Epithelial cell of esophagus (primary cell): ENCODE measurements around the gene RASD2.

Source experiments
- DNase-seq: peaks from one replicate; pipeline ENCODE4 v3.0.0; 2010; ENCODE audit warnings: low read depth
- H3K4me3 ChIP-seq: 2 replicates; pipeline ENCODE4 v1.5.1; 2011; ENCODE audit warnings: mild to moderate bottlenecking, low read length, control low read depth
- CTCF ChIP-seq: IDR thresholded peaks from 2 replicates; pipeline ENCODE4 v1.5.1; 2011; ENCODE audit warnings: low read depth, mild to moderate bottlenecking, low read length, control low read depth, inconsistent platforms; ENCODE audit not compliant: insufficient read depth; ENCODE audit errors: missing control alignments

The RASD2 gene

DNA sequence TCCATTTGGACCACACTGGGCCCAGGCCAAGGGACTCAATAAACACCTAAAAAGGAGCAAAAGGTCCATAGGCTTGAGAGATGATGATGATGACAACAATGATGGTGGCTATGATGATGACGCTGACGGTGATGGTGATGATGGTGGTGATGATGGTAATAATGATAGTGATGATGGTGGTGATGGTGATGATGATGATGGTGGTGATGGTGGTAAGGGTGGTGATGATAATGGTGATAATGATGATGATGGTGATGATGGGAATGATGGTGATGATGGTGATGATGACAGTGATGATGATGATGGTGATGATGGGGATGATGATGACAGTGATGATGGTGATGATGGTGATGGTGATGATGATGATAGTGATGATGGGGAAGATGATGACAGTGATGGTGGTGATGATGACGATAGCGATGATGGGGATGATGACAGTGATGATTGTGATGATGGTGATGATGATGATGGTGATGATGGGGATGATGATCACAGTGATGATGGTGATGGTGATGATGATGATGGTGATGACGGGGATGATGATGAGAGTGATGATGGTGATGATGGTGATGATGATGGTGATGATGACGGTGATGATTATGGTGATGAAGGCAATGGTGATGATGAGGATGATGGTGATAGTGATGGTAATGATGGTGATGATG, 7.1 kb upstream of the RASD2 start:
- H3K4me3 ChIP-seq = no peak overlapping the region
- no peak for TF ChIP-seq CTCF
- no peak for DNase-seq

GRCh38 chr22:35534091-35534490, 6.5 kb upstream of the RASD2 start:
- DNase-seq = no peak
- no peak for TF ChIP-seq CTCF
- no peak overlapping the region for H3K4me3 ChIP-seq

GRCh38 chr22:35537232-35537631, 3.4 kb upstream of the RASD2 start:
- no peak overlapping the region for H3K4me3 ChIP-seq
- no peak for TF ChIP-seq CTCF
- no peak for DNase-seq

DNA sequence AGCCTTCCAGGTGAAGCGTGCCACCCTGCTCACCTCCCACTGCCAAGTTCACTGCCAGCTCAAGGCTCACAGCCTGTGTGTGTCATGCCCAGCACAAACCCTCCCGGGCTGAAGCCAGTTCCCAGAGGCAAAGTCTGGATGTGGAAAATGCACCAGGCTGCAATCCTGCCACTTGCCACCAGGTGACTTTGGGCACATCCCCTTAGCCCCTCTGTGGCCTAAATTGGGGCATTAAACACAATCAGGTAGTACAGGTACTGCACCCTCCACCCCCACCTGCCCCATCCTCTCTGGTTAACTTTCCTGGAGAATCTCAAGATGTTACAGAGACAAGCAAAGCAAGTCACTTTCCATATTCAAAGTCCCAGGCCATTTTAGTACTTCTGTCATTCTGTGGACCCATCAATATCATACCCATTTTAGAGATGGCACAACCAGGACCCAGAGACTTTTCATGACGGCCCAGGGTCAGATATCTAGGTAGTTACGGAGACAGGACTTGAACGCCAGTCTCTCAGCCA, 1.8 kb upstream of the RASD2 start:
- H3K4me3 ChIP-seq = no peak overlapping the region
- peak; percentile 65 for TF ChIP-seq CTCF
- peak; percentile 45 for DNase-seq

- H3K4me3 ChIP-seq = peak overlapping the region; percentile 30
- DNase-seq = no peak
These were observed 1.1 kb upstream of the RASD2 start for GRCh38 chr22:35539487-35539886.

DNA sequence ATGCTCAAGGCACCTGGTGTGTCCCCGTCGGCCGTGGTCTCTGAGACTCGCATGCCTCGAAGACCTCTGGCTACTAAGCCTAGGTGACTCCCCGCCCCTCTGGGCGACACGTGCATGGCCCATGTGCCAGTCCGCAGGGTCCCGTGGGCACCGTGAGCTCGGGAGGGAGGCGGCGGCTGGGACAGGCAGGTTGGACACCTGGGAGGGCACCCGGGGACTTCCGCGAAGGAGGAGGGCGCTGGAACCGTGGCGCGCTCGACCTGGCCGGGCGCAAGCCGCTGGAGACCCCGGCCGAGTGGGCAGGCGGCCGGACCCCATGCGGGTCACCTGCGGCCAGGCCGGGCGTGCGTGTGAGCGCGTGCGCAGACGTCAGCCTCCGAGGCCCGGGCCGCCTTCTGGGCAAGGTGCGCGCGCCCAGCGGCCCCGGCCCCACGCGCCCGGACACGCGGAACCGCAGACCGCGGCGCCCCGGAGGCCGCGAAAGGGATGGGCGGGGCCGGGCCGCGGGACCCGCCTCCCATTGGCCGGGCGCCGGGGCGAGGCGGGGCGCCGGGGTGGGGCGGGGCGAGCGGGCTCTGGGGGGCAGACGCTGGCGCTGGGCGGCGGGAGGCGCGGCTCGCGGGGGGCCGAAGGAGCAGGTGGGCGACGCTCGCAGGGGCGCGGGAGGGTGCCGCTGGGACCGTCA, 579 bp upstream of the RASD2 start:
- DNase-seq = peak; percentile 54
- H3K4me3 ChIP-seq = peak overlapping the region; percentile 49
- TF ChIP-seq CTCF = no peak

More at GRCh38 chr22:35539487-35539886, 1.1 kb upstream of the RASD2 start:
- no peak for TF ChIP-seq CTCF

GRCh38 chr22:35541254-35541748, 670 bp downstream of the RASD2 start:
- DNase-seq = peak; percentile 29
- H3K4me3 ChIP-seq = no peak overlapping the region
- no peak for TF ChIP-seq CTCF
